AG04449 (cell line): ENCODE measurements around the gene ACSS3.
"Not testable (repeated sequence)": the region's sequence is repeated elsewhere in the genome, so short reads cannot be mapped to it uniquely, and the experiment has no call there.

Experiments
- CTCF ChIA-PET: fragments of 350-600 bp; formaldehyde crosslinking; extraction: SDS; loops from one replicate; lab custom pipeline; 2021; ENCODE audit warnings: antibody characterized with exemption; lab: Yijun Ruan, JAX
- POLR2A ChIA-PET: fragments of 400-600, 350-600 bp; formaldehyde crosslinking; extraction: SDS; loops from one replicate; lab custom pipeline; 2020; ENCODE audit warnings: antibody characterized with exemption, inconsistent platforms; lab: Yijun Ruan, JAX
- DNase-seq: peaks from one replicate; pipeline ENCODE4 v3.0.0-alpha.2; 2010; ENCODE audit warnings: low read depth, low spot score
- H3K4me3 ChIP-seq: 2 replicates; pipeline ENCODE4 v1.5.1; 2011; ENCODE audit warnings: low read depth, mild to moderate bottlenecking, control low read depth, low read length
- CTCF ChIP-seq: IDR thresholded peaks from one replicate; pipeline ENCODE4 v1.5.1; 2011; ENCODE audit warnings: mild to moderate bottlenecking, moderate library complexity, low read length, control low read depth, inconsistent platforms; ENCODE audit not compliant: insufficient read depth; ENCODE audit errors: missing control alignments

The ACSS3 gene

GRCh38 chr12:81208187-81208911, 130.5 kb downstream of the ACSS3 start:
- ChIA-PET POLR2A (interaction anchor here (0.6 kb wide), 1 partner anchor 182 kb away, joined by 3 read pairs; no protein-coding TSS in a partner anchor), CTCF (interaction anchor here (0.9 kb wide), 1 partner anchor 50 kb away, joined by 3 read pairs; no protein-coding TSS in a partner anchor)
- no peak for TF ChIP-seq CTCF
- no peak overlapping the region for H3K4me3 ChIP-seq
- no peak for DNase-seq

GRCh38 chr12:81209012-81209411, 131.1 kb downstream of the ACSS3 start:
- CTCF ChIA-PET, result interaction anchor here (0.9 kb wide), 1 partner anchor 49 kb away, joined by 3 read pairs; no protein-coding TSS in a partner anchor
- H3K4me3 ChIP-seq, result no peak overlapping the region
- POLR2A ChIA-PET, result interaction anchor here (0.6 kb wide), 1 partner anchor 183 kb away, joined by 3 read pairs; no protein-coding TSS in a partner anchor
- no peak for TF ChIP-seq CTCF
- DNase-seq, result no peak

GRCh38 chr12:81209772-81210225, 131.9 kb downstream of the ACSS3 start:
- POLR2A ChIA-PET, DNase-seq, H3K4me3 ChIP-seq: not testable (repeated sequence)
- CTCF ChIA-PET, result interaction anchor here (1.0 kb wide), 1 partner anchor 263 kb away, joined by 3 read pairs; no protein-coding TSS in a partner anchor

GRCh38 chr12:81211306-81211705, 133.4 kb downstream of the ACSS3 start:
- DNase-seq, result no peak
- no peak overlapping the region for H3K4me3 ChIP-seq
- ChIA-PET CTCF (no interaction called here), POLR2A (no interaction called here)
- no peak for TF ChIP-seq CTCF

- no peak for DNase-seq
- POLR2A ChIA-PET, result no interaction called here
Observed at GRCh38 chr12:81212996-81213696, 135.3 kb downstream of the ACSS3 start.

GRCh38 chr12:81216739-81217138, 138.9 kb downstream of the ACSS3 start:
- TF ChIP-seq CTCF, result no peak
- ChIA-PET CTCF (no interaction called here), POLR2A (no interaction called here)
- no peak overlapping the region for H3K4me3 ChIP-seq
- no peak for DNase-seq

More at GRCh38 chr12:81212996-81213696, 135.3 kb downstream of the ACSS3 start:
- CTCF ChIA-PET, result no interaction called here
- TF ChIP-seq CTCF, result no peak
- H3K4me3 ChIP-seq, result no peak overlapping the region
